ENCODE results near the gene CTNNBIP1.

The CTNNBIP1 gene

DNA sequence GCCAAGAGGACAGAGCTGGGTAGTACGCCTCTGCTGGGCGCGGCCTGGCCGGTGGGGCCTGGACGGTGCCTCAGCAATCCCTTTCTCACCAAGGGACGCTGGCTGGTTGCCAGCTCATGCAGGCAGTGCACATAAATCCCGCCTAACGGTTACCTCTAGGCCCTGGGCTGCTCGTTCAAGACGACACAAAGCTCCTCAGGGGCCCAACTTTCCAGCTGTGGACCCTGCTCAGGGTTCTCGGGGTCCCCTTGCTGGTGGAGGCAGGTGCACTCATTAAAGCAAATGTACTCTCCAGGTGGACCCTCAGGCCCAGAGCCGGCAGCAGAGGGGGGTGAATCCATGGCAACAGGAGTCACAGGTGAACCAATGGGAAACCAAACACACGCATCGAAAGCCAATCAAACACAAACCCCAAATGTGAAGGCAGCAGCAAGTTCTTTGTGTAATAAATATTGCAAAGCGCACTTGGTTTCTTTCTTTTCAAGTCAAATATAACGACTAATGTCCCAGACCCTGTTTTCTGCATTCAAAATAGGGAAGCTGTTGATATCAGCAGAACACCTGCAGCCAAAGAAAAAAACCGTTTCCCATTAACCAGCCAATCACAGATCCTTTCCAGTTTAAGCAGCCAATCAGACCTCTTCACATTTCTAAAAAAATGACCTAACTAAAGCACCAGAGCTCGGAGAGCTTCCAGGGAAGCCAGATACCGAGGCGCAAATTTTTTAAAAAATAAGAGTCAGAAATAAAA is 60.2 kb downstream of the CTNNBIP1 start:
- Histone ChIP-seq H3K9ac (ENCODE audit: low read depth, low read length) (no peak overlapping the region), H3K4me1 (ENCODE audit: insufficient read depth, low read length) (peaks cover 9% of the 10 kb centered on the region), H3K9me3 (ENCODE audit: insufficient read depth, low read depth, low read length) (no peaks in the 10 kb centered on the region), H3K27me3 (ENCODE audit: insufficient read depth, low read length) (no peaks in the 10 kb centered on the region), H3K27ac (ENCODE audit: low read length) (no peak overlapping the region), H3K4me3 (ENCODE audit: low read length) (peak overlapping the region; percentile 48; the same call in 1 of the 2 replicates), H3K36me3 (ENCODE audit: insufficient read depth, low read depth, low read length) (no peaks in the 10 kb centered on the region)

DNA sequence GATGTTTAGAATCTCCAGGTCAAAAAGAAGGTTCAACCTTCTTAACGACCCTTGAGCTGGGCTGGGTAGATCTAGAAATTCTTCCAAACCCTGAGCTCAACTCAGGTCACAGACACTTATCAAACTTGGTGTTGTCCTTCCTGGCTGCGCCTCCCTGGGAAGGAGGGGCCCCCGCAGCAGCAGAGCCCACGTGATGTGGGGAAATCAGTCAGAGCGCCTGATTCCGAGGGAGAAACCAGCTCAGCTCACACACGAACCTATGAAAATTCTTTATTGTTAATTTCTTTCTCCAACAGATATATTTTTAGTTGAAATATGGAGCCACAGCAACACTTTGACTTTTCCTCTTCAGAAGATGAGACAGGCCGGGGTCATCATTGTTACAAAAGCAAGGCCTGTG is 62.0 kb downstream of the CTNNBIP1 start:
- Histone ChIP-seq H3K9me3 (ENCODE audit: insufficient read depth, low read depth, low read length) (no peaks in the 10 kb centered on the region), H3K4me1 (ENCODE audit: insufficient read depth, low read length) (peaks cover 5% of the 10 kb centered on the region), H3K9ac (ENCODE audit: low read depth, low read length) (no peak overlapping the region), H3K27me3 (ENCODE audit: insufficient read depth, low read length) (no peaks in the 10 kb centered on the region), H3K27ac (ENCODE audit: low read length) (no peak overlapping the region), H3K4me3 (ENCODE audit: low read length) (no peak overlapping the region), H3K36me3 (ENCODE audit: insufficient read depth, low read depth, low read length) (no peaks in the 10 kb centered on the region)

DNA sequence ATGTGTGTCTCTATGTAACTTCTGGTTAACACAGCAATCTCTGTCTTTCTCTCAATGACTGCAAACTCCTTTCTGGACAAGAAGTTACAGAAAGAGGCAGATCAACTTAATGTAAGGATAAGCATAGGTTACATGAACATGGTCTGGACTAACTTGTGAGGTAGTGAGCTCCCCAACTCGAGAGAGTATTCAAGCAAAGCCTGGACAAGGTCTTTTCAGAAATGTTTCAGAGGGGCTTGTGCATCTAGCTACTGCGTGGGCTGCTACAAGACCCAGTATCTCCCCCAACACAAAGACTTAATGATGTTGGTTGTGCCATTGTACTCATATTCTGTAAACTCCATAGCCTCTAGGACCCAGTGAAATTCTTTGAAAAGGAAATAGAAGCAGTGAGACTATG is 62.8 kb downstream of the CTNNBIP1 start:
- Histone ChIP-seq H3K9me3 (ENCODE audit: insufficient read depth, low read depth, low read length) (no peaks in the 10 kb centered on the region), H3K27ac (ENCODE audit: low read length) (no peak overlapping the region), H3K4me1 (ENCODE audit: insufficient read depth, low read length) (no peaks in the 10 kb centered on the region; the same call in 1 of the 2 replicates), H3K36me3 (ENCODE audit: insufficient read depth, low read depth, low read length) (no peaks in the 10 kb centered on the region), H3K27me3 (ENCODE audit: insufficient read depth, low read length) (no peaks in the 10 kb centered on the region), H3K4me3 (ENCODE audit: low read length) (no peak overlapping the region), H3K9ac (ENCODE audit: low read depth, low read length) (no peak overlapping the region)

DNA sequence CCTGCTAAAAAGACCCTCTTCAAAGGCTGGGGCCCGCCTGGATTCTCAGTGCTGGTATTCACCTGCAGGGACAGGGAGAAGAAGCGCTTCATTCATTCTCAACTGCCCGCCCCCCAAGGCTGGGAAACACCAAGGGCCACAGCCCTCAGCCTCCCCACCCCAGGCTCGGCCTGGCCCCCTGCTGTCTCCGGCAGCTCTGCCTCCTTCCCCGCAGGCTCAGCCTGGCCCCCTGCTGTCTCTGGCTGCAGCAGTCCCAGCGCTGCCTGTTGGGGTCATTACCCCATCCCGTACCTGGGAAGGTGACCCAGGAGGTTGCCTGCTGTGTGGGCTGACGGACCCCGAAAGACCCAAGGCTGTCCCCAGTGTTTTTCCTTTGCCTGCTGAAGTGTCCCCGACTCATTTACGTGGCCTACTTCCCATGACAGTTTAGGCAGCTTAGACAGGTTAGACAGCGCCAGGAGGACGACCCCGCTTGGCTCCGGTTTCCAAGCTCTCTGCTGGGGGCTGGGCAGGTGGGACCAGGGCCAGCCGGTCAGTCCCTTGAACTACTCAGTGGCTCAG is 63.4 kb downstream of the CTNNBIP1 start:
- no peak overlapping the region for H3K9ac ChIP-seq (ENCODE audit: low read depth, low read length)
- no peaks in the 10 kb centered on the region; the same call in 1 of the 2 replicates for H3K4me1 ChIP-seq (ENCODE audit: insufficient read depth, low read length)
- H3K27ac ChIP-seq (ENCODE audit: low read length): no peak overlapping the region
- H3K4me3 ChIP-seq (ENCODE audit: low read length): no peak overlapping the region
- H3K27me3 ChIP-seq (ENCODE audit: insufficient read depth, low read length): no peaks in the 10 kb centered on the region
- H3K36me3 ChIP-seq (ENCODE audit: insufficient read depth, low read depth, low read length): no peaks in the 10 kb centered on the region
- H3K9me3 ChIP-seq (ENCODE audit: insufficient read depth, low read depth, low read length): no peaks in the 10 kb centered on the region

DNA sequence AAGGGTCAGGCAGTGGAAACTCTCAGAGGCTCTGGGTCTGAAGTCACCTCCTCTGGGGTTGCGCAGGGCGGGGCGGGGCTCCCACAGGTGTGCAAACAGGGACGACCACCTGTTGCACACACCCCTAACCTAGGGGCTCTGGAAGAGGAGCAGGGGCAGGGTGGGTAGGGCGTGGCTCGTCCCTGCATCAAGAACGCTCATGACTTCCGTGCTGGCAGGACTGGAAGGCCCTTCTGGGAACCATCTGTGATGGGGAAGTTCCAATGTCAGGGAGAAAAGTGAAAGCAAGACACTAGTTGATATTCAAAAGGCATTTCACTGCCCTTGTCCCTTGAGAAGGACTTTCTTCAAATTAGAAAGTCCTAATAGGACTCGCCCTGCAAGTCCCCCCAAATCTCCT is 64.2 kb downstream of the CTNNBIP1 start:
- Histone ChIP-seq H3K4me1 (ENCODE audit: insufficient read depth, low read length) (no peaks in the 10 kb centered on the region; the same call in 1 of the 2 replicates), H3K9me3 (ENCODE audit: insufficient read depth, low read depth, low read length) (no peaks in the 10 kb centered on the region), H3K27ac (ENCODE audit: low read length) (no peak overlapping the region), H3K4me3 (ENCODE audit: low read length) (no peak overlapping the region), H3K9ac (ENCODE audit: low read depth, low read length) (no peak overlapping the region), H3K36me3 (ENCODE audit: insufficient read depth, low read depth, low read length) (no peaks in the 10 kb centered on the region), H3K27me3 (ENCODE audit: insufficient read depth, low read length) (no peaks in the 10 kb centered on the region)

DNA sequence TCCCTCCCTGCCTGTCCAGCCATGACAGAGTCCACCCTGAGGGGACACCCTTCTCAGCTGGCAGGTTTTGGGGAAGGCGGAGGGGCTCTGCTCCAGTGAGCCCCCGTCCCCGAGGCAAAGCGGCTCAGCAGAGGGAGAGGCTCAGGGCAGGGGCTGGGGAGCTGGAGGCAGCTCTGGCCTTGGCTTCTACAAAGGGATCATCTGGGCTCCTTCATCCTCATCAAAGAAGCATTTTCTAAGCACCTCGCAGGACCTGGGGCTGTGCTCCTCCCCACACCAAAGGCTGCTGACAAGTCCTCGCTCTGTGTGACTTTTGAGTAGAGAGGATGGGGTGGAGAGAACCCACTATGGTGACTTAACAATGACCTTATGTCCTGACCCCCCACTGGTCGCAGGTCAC is 65.3 kb downstream of the CTNNBIP1 start:
- H3K27me3 ChIP-seq (ENCODE audit: insufficient read depth, low read length): no peaks in the 10 kb centered on the region
- H3K4me1 ChIP-seq (ENCODE audit: insufficient read depth, low read length): no peaks in the 10 kb centered on the region; the same call in 1 of the 2 replicates
- H3K9ac ChIP-seq (ENCODE audit: low read depth, low read length): no peak overlapping the region
- no peak overlapping the region for H3K4me3 ChIP-seq (ENCODE audit: low read length)
- H3K27ac ChIP-seq (ENCODE audit: low read length): no peak overlapping the region
- H3K36me3 ChIP-seq (ENCODE audit: insufficient read depth, low read depth, low read length): no peaks in the 10 kb centered on the region
- H3K9me3 ChIP-seq (ENCODE audit: insufficient read depth, low read depth, low read length): no peaks in the 10 kb centered on the region

DNA sequence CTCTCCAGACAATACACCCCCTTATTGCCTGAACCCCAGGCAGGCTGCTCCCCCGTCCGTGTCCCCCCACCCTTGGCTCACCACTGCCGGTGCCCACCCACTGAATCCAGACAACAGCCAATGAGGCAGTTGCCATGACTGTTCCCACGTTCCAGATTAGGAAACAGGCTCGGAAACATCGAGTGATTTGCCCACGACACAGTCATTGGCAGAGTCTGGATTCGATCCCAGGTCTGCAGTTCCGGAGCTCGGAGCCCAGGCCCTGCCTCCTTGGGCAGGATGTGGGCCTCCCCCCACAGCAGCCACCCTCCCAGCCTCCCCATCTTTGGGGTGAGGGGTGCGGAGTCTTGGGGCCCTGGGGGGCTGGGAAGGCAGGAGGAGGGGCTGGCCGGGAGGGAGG is 66.0 kb downstream of the CTNNBIP1 start:
- H3K4me1 ChIP-seq (ENCODE audit: insufficient read depth, low read length): no peaks in the 10 kb centered on the region; the same call in 1 of the 2 replicates

DNA sequence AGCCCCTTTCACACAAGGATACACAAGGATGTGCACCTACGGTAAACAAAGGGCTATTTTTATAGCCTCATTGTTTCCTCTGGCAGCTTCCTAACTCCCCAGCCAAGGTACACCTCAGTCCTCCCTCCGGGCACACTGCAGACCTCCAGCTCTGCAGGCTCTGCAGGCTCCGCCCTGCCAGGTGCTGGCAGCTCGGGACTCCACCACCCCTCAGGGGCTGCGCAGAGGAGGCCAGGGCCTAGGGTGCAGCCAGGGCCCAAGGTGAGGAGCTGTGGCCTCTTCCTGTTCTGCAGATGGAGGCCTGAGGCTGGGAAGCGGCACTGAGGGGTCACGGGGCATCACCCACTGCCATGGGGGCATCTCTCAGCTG is 66.5 kb downstream of the CTNNBIP1 start:
- Histone ChIP-seq H3K9ac (ENCODE audit: low read depth, low read length) (no peak overlapping the region), H3K9me3 (ENCODE audit: insufficient read depth, low read depth, low read length) (no peaks in the 10 kb centered on the region), H3K4me1 (ENCODE audit: insufficient read depth, low read length) (no peaks in the 10 kb centered on the region; the same call in 1 of the 2 replicates), H3K36me3 (ENCODE audit: insufficient read depth, low read depth, low read length) (no peaks in the 10 kb centered on the region), H3K4me3 (ENCODE audit: low read length) (no peak overlapping the region), H3K27me3 (ENCODE audit: insufficient read depth, low read length) (no peaks in the 10 kb centered on the region), H3K27ac (ENCODE audit: low read length) (no peak overlapping the region)

More for the DNA sequence above, 66.0 kb downstream of the CTNNBIP1 start:
- Histone ChIP-seq H3K27ac (ENCODE audit: low read length) (no peak overlapping the region), H3K9ac (ENCODE audit: low read depth, low read length) (no peak overlapping the region), H3K36me3 (ENCODE audit: insufficient read depth, low read depth, low read length) (no peaks in the 10 kb centered on the region), H3K4me3 (ENCODE audit: low read length) (no peak overlapping the region), H3K9me3 (ENCODE audit: insufficient read depth, low read depth, low read length) (no peaks in the 10 kb centered on the region), H3K27me3 (ENCODE audit: insufficient read depth, low read length) (no peaks in the 10 kb centered on the region)

DNA sequence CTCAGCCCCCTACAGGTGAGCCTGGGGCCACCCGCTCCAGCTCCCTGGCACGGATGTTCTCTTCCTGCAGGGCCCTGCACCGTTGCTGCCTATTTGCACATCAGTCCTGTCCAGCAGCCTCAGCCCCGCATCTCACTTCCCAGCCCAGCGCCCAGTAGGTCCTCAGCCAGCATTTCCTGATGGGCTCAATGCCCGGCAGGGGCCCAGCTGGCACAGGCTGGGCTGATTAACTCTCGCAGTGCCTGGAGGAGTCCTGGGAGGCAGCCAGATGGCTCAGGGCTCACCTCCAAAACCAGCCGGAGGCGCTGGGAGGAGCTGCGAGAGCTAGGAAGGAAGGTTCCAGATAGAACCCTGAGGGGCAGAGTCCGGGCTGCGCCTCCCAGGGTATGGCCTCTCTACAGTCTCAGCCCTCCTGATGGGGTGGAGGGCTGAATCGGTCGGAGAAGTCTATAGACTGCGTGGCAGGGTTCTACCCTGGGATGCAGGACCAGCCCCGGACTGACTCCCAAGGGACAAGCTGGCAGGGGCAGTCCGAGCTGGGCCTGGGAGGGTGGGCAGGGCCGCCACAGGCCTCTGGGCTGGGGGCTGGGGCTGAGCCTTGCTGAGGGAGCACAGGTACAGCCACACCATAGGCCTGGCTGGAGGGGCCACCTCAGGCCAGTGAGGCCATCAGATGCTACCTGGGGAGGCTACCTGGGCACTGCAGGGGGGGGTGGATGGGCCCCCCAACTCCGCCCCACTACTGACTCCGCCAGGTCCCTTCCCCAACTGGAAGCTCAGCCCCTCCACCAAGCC is 67.1 kb downstream of the CTNNBIP1 start:
- no peaks in the 10 kb centered on the region for H3K27me3 ChIP-seq (ENCODE audit: insufficient read depth, low read length)
- H3K27ac ChIP-seq (ENCODE audit: low read length): no peak overlapping the region
- H3K9me3 ChIP-seq (ENCODE audit: insufficient read depth, low read depth, low read length): no peaks in the 10 kb centered on the region
- no peaks in the 10 kb centered on the region; the same call in 1 of the 2 replicates for H3K4me1 ChIP-seq (ENCODE audit: insufficient read depth, low read length)
- H3K4me3 ChIP-seq (ENCODE audit: low read length): no peak overlapping the region
- H3K9ac ChIP-seq (ENCODE audit: low read depth, low read length): no peak overlapping the region
- no peaks in the 10 kb centered on the region for H3K36me3 ChIP-seq (ENCODE audit: insufficient read depth, low read depth, low read length)

DNA sequence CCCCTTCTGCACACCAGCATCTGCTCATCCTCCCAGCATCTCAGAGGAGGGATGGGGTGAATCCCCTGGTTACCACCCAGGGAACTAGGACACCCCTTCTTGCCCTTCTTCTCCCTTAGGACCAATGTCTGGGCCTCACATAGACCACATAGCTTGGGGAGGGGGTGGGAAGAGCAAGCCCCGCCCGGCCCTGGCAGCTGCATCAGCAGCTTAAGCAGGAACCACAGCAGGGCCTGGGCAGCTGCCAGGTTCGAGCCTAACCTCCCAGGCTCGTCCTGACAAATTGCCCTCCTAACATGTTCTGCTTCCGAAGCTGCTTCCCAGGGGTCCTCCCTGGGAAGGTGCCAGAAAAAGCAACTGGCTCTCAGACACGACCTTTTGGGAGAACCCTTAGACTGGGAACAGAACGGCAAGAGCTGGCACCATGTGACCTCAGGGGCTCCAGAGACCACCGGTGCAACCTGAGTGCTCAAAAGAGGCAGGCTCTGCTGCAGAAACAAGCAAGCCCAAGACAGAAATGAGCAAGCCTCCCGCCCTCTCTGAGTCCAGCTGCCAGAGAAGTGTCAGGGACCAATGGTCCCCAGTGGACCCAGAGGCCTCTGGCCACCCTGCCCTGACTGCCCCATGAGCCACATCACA is 67.9 kb downstream of the CTNNBIP1 start:
- Histone ChIP-seq H3K9me3 (ENCODE audit: insufficient read depth, low read depth, low read length) (no peaks in the 10 kb centered on the region), H3K9ac (ENCODE audit: low read depth, low read length) (no peak overlapping the region), H3K27ac (ENCODE audit: low read length) (no peak overlapping the region), H3K4me3 (ENCODE audit: low read length) (no peak overlapping the region), H3K4me1 (ENCODE audit: insufficient read depth, low read length) (no peaks in the 10 kb centered on the region; the same call in 1 of the 2 replicates), H3K36me3 (ENCODE audit: insufficient read depth, low read depth, low read length) (no peaks in the 10 kb centered on the region), H3K27me3 (ENCODE audit: insufficient read depth, low read length) (no peaks in the 10 kb centered on the region)

DNA sequence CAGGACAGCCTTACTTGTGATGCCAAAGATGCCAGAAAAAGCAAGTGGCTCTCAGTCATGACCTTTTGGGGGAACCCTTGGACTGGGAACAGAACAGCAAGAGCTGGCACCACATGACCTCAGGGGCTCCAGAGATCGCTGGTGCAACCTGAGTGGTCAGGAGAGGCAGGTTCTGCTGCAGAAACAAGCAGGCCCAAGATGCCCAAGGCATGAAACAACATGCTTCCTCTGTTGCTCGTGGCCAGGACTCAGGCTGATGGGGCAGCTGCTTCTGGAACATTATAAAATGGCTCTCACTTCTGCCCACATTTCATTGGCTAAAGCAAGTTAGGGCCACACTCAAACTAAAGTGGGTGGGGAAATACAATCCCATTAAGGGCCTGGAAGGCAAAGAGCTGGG is 68.6 kb downstream of the CTNNBIP1 start:
- Histone ChIP-seq H3K9ac (ENCODE audit: low read depth, low read length) (no peak overlapping the region), H3K36me3 (ENCODE audit: insufficient read depth, low read depth, low read length) (no peaks in the 10 kb centered on the region), H3K4me3 (ENCODE audit: low read length) (no peak overlapping the region), H3K9me3 (ENCODE audit: insufficient read depth, low read depth, low read length) (no peaks in the 10 kb centered on the region), H3K27ac (ENCODE audit: low read length) (no peak overlapping the region), H3K27me3 (ENCODE audit: insufficient read depth, low read length) (no peaks in the 10 kb centered on the region), H3K4me1 (ENCODE audit: insufficient read depth, low read length) (no peaks in the 10 kb centered on the region; the same call in 1 of the 2 replicates)
